ENCODE results near the gene NRCAM.

Gene NRCAM

GRCh38 chr7:108449521-108449920 is 6.7 kb downstream of the NRCAM start:
- DNase-seq (ENCODE audit: low spot score): no peak
- ChIA-PET POLR2A (ENCODE audit: low non-redundant PET) (no interaction called here), CTCF (interaction anchor here (0.6 to 0.7 kb wide), 2 partner anchors 157 to 271 kb away, joined by 3 to 4 read pairs; no protein-coding TSS in a partner anchor)
- no peak for TF ChIP-seq CTCF (conservative IDR thresholded peaks at IDR 0.05; ENCODE audit: low read depth)
- no peak overlapping the region for H3K27ac ChIP-seq

- DNase-seq (ENCODE audit: low spot score): no peak
- CTCF ChIA-PET: interaction anchor here (0.6 to 0.7 kb wide), 2 partner anchors 156 to 270 kb away, joined by 3 to 4 read pairs; no protein-coding TSS in a partner anchor
- H3K27ac ChIP-seq: no peak overlapping the region
- no peak for TF ChIP-seq CTCF (conservative IDR thresholded peaks at IDR 0.05; ENCODE audit: low read depth)
- POLR2A ChIA-PET (ENCODE audit: low non-redundant PET): no interaction called here
Observed at GRCh38 chr7:108448584-108449505, 7.4 kb downstream of the NRCAM start.

GRCh38 chr7:108442039-108442568 is 14.1 kb downstream of the NRCAM start:
- no peak for TF ChIP-seq CTCF (conservative IDR thresholded peaks at IDR 0.05; ENCODE audit: low read depth)
- CTCF ChIA-PET: no interaction called here
- POLR2A ChIA-PET (ENCODE audit: low non-redundant PET): no interaction called here

GRCh38 chr7:108441392-108441955 is 14.8 kb downstream of the NRCAM start:
- H3K27ac ChIP-seq: no peak overlapping the region
- DNase-seq (ENCODE audit: low spot score): no peak
- ChIA-PET POLR2A (ENCODE audit: low non-redundant PET) (no interaction called here), CTCF (interaction anchor here (0.6 kb wide), 1 partner anchor 11 kb away, joined by 6 read pairs; no protein-coding TSS in a partner anchor)
- TF ChIP-seq CTCF (conservative IDR thresholded peaks at IDR 0.05; ENCODE audit: low read depth): no peak

More at GRCh38 chr7:108442039-108442568, 14.1 kb downstream of the NRCAM start:
- DNase-seq (ENCODE audit: low spot score): peak; percentile 74
- no peak overlapping the region for H3K27ac ChIP-seq

- CTCF ChIA-PET: interaction anchor here (0.6 kb wide), 1 partner anchor 12 kb away, joined by 6 read pairs; no protein-coding TSS in a partner anchor
- POLR2A ChIA-PET (ENCODE audit: low non-redundant PET): no interaction called here
Observed at GRCh38 chr7:108440613-108441012, 15.6 kb downstream of the NRCAM start.

More at GRCh38 chr7:108440613-108441012, 15.6 kb downstream of the NRCAM start:
- TF ChIP-seq CTCF (conservative IDR thresholded peaks at IDR 0.05; ENCODE audit: low read depth): no peak
- no peak for DNase-seq (ENCODE audit: low spot score)
- H3K27ac ChIP-seq: no peak overlapping the region

Data from RWPE1 (cell line).